IPS-18a (cell line): ENCODE data around the gene PSKH1.
A peak's percentile ranks its signal among the peaks of the same experiment; 100 is the strongest.

Experiments used
- H3K27ac ChIP-seq: one replicate; pipeline ENCODE4 v1.5.1; 2013; ENCODE audit warnings: low read length
- H3K27me3 ChIP-seq: one replicate; pipeline ENCODE4 v1.6.1; 2013; ENCODE audit warnings: mild to moderate bottlenecking, low read length; ENCODE audit not compliant: control insufficient read depth, insufficient read depth
- H3K36me3 ChIP-seq: one replicate; pipeline ENCODE4 v1.6.1; 2013; ENCODE audit warnings: low read depth, low read length; ENCODE audit not compliant: control insufficient read depth
- H3K4me1 ChIP-seq: one replicate; pipeline ENCODE4 v1.6.1; 2013; ENCODE audit warnings: low read depth, low read length; ENCODE audit not compliant: control insufficient read depth
- H3K4me3 ChIP-seq: one replicate; pipeline ENCODE4 v1.5.1; 2013; ENCODE audit warnings: low read length
- H3K9ac ChIP-seq: one replicate; pipeline ENCODE4 v1.6.1; 2013; ENCODE audit warnings: mild to moderate bottlenecking, low read length, moderate library complexity
- H3K9me3 ChIP-seq: one replicate; pipeline ENCODE4 v1.6.1; 2013; ENCODE audit warnings: low read depth, low read length; ENCODE audit not compliant: control insufficient read depth

The PSKH1 gene

GRCh38 chr16:67892899-67893742, at the start of gene PSKH1:
Gene PSKH1 (plus strand): TSS chr16:67893254. CDS start chr16:67908750, 15,496 bp downstream.
- peak within 1 kb of the TSS; percentile 79 for H3K27ac ChIP-seq
- peak within 1 kb of the TSS; percentile 94 for H3K9ac ChIP-seq
- no peaks in the 10 kb centered on the region for H3K36me3 ChIP-seq
- no peaks in the 10 kb centered on the region for H3K27me3 ChIP-seq
- no peaks in the 10 kb centered on the region for H3K9me3 ChIP-seq
- peaks cover 9% of the 10 kb centered on the region for H3K4me1 ChIP-seq
- H3K4me3 ChIP-seq, result peak within 1 kb of the TSS; percentile 95

- Histone ChIP-seq H3K27ac (no peak overlapping the region), H3K9ac (peak overlapping the region; percentile 74), H3K36me3 (no peaks in the 10 kb centered on the region), H3K4me3 (peak overlapping the region; percentile 95), H3K27me3 (no peaks in the 10 kb centered on the region), H3K4me1 (peaks cover 34% of the 10 kb centered on the region), H3K9me3 (no peaks in the 10 kb centered on the region)
Observed at GRCh38 chr16:67843343-67843765, 49.7 kb upstream of the PSKH1 start.

GRCh38 chr16:67844497-67844896, 48.6 kb upstream of the PSKH1 start:
- H3K4me1 ChIP-seq, result peaks cover 37% of the 10 kb centered on the region
- H3K36me3 ChIP-seq, result no peaks in the 10 kb centered on the region
- H3K9me3 ChIP-seq, result no peaks in the 10 kb centered on the region
- no peak overlapping the region for H3K4me3 ChIP-seq
- no peaks in the 10 kb centered on the region for H3K27me3 ChIP-seq
- no peak overlapping the region for H3K27ac ChIP-seq
- H3K9ac ChIP-seq, result no peak overlapping the region

- Histone ChIP-seq H3K27me3 (no peaks in the 10 kb centered on the region), H3K4me3 (peak overlapping the region; percentile 79), H3K27ac (peak overlapping the region; percentile 79), H3K36me3 (no peaks in the 10 kb centered on the region), H3K4me1 (peaks cover 37% of the 10 kb centered on the region), H3K9ac (peak overlapping the region; percentile 90), H3K9me3 (no peaks in the 10 kb centered on the region)
Observed at GRCh38 chr16:67845291-67846062, 47.6 kb upstream of the PSKH1 start.

GRCh38 chr16:67846063-67846319, 47.1 kb upstream of the PSKH1 start:
- H3K4me1 ChIP-seq, result peaks cover 37% of the 10 kb centered on the region
- peak overlapping the region; percentile 90 for H3K9ac ChIP-seq
- H3K36me3 ChIP-seq, result no peaks in the 10 kb centered on the region
- no peaks in the 10 kb centered on the region for H3K9me3 ChIP-seq
- peak overlapping the region; percentile 79 for H3K27ac ChIP-seq
- H3K27me3 ChIP-seq, result no peaks in the 10 kb centered on the region
- H3K4me3 ChIP-seq, result peak overlapping the region; percentile 79

GRCh38 chr16:67846320-67847063, 46.6 kb upstream of the PSKH1 start, which contains the start of gene NUTF2:
Gene NUTF2 (plus strand): TSS chr16:67846933. CDS start chr16:67865131, 18,198 bp downstream.
- no peaks in the 10 kb centered on the region for H3K36me3 ChIP-seq
- no peaks in the 10 kb centered on the region for H3K27me3 ChIP-seq
- H3K4me3 ChIP-seq, result peak within 1 kb of the TSS; percentile 79
- H3K9me3 ChIP-seq, result no peaks in the 10 kb centered on the region
- peak within 1 kb of the TSS; percentile 79 for H3K27ac ChIP-seq
- H3K9ac ChIP-seq, result peak within 1 kb of the TSS; percentile 90
- peaks cover 32% of the 10 kb centered on the region for H3K4me1 ChIP-seq

- Histone ChIP-seq H3K9ac (peak within 1 kb of the TSS; percentile 90), H3K9me3 (no peaks in the 10 kb centered on the region), H3K27ac (peak within 1 kb of the TSS; percentile 79), H3K4me1 (peaks cover 31% of the 10 kb centered on the region), H3K36me3 (peaks cover 4% of the 10 kb centered on the region), H3K4me3 (peak within 1 kb of the TSS; percentile 79), H3K27me3 (no peaks in the 10 kb centered on the region)
Observed at GRCh38 chr16:67847064-67847861, 45.8 kb upstream of the PSKH1 start, which contains the start of gene CENPT. Gene CENPT (minus strand): TSS chr16:67847693. CDS start chr16:67833859, 13,834 bp downstream.

- Histone ChIP-seq H3K9me3 (no peaks in the 10 kb centered on the region), H3K27me3 (no peaks in the 10 kb centered on the region), H3K4me1 (peaks cover 30% of the 10 kb centered on the region), H3K27ac (peak overlapping the region; percentile 44), H3K9ac (peak overlapping the region; percentile 90), H3K36me3 (peaks cover 4% of the 10 kb centered on the region), H3K4me3 (peak overlapping the region; percentile 79)
Observed at GRCh38 chr16:67848118-67848517, 44.9 kb upstream of the PSKH1 start.

- Histone ChIP-seq H3K4me1 (peaks cover 23% of the 10 kb centered on the region), H3K27ac (no peak overlapping the region), H3K9ac (no peak overlapping the region), H3K27me3 (no peaks in the 10 kb centered on the region), H3K4me3 (no peak overlapping the region), H3K36me3 (peaks cover 4% of the 10 kb centered on the region), H3K9me3 (no peaks in the 10 kb centered on the region)
Observed at GRCh38 chr16:67853670-67854069, 39.4 kb upstream of the PSKH1 start.

GRCh38 chr16:67855789-67856188, 37.3 kb upstream of the PSKH1 start:
- H3K4me1 ChIP-seq, result peaks cover 20% of the 10 kb centered on the region
- no peak overlapping the region for H3K9ac ChIP-seq
- no peak overlapping the region for H3K27ac ChIP-seq
- H3K9me3 ChIP-seq, result no peaks in the 10 kb centered on the region
- peaks cover 8% of the 10 kb centered on the region for H3K36me3 ChIP-seq
- no peaks in the 10 kb centered on the region for H3K27me3 ChIP-seq
- no peak overlapping the region for H3K4me3 ChIP-seq
